Effector memory CD4-positive, alpha-beta T cell (primary cell): ENCODE measurements around the gene TOR2A.

Source experiments
- DNase-seq, 3 donors: peaks; one replicate each; pipeline ENCODE4 v3.0.0-alpha.2; 2020
- H3K27ac ChIP-seq: 2 replicates; pipeline ENCODE4 v1.7.0; 2013; ENCODE audit warnings: mild to moderate bottlenecking, low read length, moderate library complexity; ENCODE audit not compliant: insufficient read depth, poor library complexity, severe bottlenecking
- H3K27me3 ChIP-seq: replicated peaks from 2 replicates; pipeline ENCODE4 v1.7.0; 2013; ENCODE audit warnings: mild to moderate bottlenecking, low read length; ENCODE audit not compliant: insufficient read depth, control insufficient read depth, poor library complexity, severe bottlenecking
- H3K36me3 ChIP-seq: 2 replicates; pipeline ENCODE4 v1.7.0; 2013; ENCODE audit warnings: mild to moderate bottlenecking, low read length, moderate library complexity; ENCODE audit not compliant: control insufficient read depth, insufficient read depth
- H3K4me1 ChIP-seq: 2 replicates; pipeline ENCODE4 v1.7.0; 2013; ENCODE audit warnings: low read length, mild to moderate bottlenecking; ENCODE audit not compliant: control insufficient read depth, insufficient read depth, poor library complexity, severe bottlenecking
- H3K4me3 ChIP-seq: 2 replicates; pipeline ENCODE4 v1.7.0; 2013; ENCODE audit warnings: low read length, low read depth, mild to moderate bottlenecking; ENCODE audit not compliant: insufficient read depth, poor library complexity, severe bottlenecking
- H3K9me3 ChIP-seq: 2 replicates; pipeline ENCODE4 v1.7.0; 2013; ENCODE audit warnings: mild to moderate bottlenecking, low read length, moderate library complexity; ENCODE audit not compliant: control insufficient read depth

Gene TOR2A

GRCh38 chr9:127700594-127701255, 34.4 kb downstream of the TOR2A start:
- H3K4me3 ChIP-seq: no peak overlapping the region
- no peak for DNase-seq
- no peaks in the 10 kb centered on the region for H3K36me3 ChIP-seq
- no peaks in the 10 kb centered on the region for H3K27me3 ChIP-seq
- H3K4me1 ChIP-seq: peaks cover 6% of the 10 kb centered on the region
- H3K27ac ChIP-seq: no peak overlapping the region
- H3K9me3 ChIP-seq: no peaks in the 10 kb centered on the region

GRCh38 chr9:127700140-127700539, 35.0 kb downstream of the TOR2A start:
- Histone ChIP-seq H3K9me3 (no peaks in the 10 kb centered on the region), H3K4me3 (no peak overlapping the region), H3K27ac (no peak overlapping the region), H3K36me3 (no peaks in the 10 kb centered on the region), H3K27me3 (no peaks in the 10 kb centered on the region), H3K4me1 (peaks cover 6% of the 10 kb centered on the region)
- no peak for DNase-seq

- H3K36me3 ChIP-seq: no peaks in the 10 kb centered on the region
- DNase-seq: peak; percentile 70 to 80 (median 74)
- no peaks in the 10 kb centered on the region for H3K9me3 ChIP-seq
- peak overlapping the region; percentile 59 for H3K4me3 ChIP-seq
- peaks cover 6% of the 10 kb centered on the region for H3K4me1 ChIP-seq
- no peak overlapping the region for H3K27ac ChIP-seq
- H3K27me3 ChIP-seq: no peaks in the 10 kb centered on the region
Measured at GRCh38 chr9:127698985-127699670, 36.0 kb downstream of the TOR2A start.

DNA sequence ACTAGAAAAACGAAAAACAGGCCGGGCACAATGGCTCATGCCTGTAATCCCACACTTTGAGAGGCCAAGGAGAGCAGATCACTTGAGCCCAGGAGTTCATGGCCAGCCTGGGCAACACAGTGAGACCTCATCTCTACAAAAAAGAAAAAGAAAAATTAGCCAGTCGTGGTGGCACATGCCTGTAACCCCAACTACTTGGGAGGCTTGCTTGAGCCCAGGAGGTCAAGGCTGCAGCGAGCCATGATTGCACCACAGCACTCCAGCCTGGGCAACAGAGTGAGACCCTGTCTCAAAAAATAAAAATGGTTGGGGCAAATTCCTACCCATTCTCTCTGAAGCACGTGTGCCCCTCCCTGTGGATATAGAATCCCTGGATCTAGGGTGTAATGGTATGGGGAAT, 36.7 kb downstream of the TOR2A start:
- Histone ChIP-seq H3K36me3 (no peaks in the 10 kb centered on the region), H3K27ac (no peak overlapping the region), H3K27me3 (no peaks in the 10 kb centered on the region), H3K9me3 (no peaks in the 10 kb centered on the region), H3K4me3 (no peak overlapping the region), H3K4me1 (peaks cover 6% of the 10 kb centered on the region)
- no peak for DNase-seq

GRCh38 chr9:127697575-127697974, 37.5 kb downstream of the TOR2A start:
- Histone ChIP-seq H3K4me3 (no peak overlapping the region), H3K4me1 (peaks cover 6% of the 10 kb centered on the region), H3K27me3 (no peaks in the 10 kb centered on the region), H3K36me3 (no peaks in the 10 kb centered on the region), H3K27ac (no peak overlapping the region), H3K9me3 (no peaks in the 10 kb centered on the region)
- no peak for DNase-seq

GRCh38 chr9:127694890-127695720, 40.0 kb downstream of the TOR2A start:
- peaks cover 6% of the 10 kb centered on the region for H3K4me1 ChIP-seq
- H3K27me3 ChIP-seq: no peaks in the 10 kb centered on the region
- no peaks in the 10 kb centered on the region for H3K9me3 ChIP-seq
- H3K27ac ChIP-seq: no peak overlapping the region
- H3K36me3 ChIP-seq: no peaks in the 10 kb centered on the region
- no peak overlapping the region for H3K4me3 ChIP-seq
- DNase-seq: no peak

GRCh38 chr9:127693697-127694096, 41.4 kb downstream of the TOR2A start:
- no peak overlapping the region for H3K4me3 ChIP-seq
- no peak overlapping the region for H3K27ac ChIP-seq
- no peak for DNase-seq
- H3K27me3 ChIP-seq: no peaks in the 10 kb centered on the region
- H3K9me3 ChIP-seq: no peaks in the 10 kb centered on the region
- H3K36me3 ChIP-seq: no peaks in the 10 kb centered on the region
- no peaks in the 10 kb centered on the region for H3K4me1 ChIP-seq

DNA sequence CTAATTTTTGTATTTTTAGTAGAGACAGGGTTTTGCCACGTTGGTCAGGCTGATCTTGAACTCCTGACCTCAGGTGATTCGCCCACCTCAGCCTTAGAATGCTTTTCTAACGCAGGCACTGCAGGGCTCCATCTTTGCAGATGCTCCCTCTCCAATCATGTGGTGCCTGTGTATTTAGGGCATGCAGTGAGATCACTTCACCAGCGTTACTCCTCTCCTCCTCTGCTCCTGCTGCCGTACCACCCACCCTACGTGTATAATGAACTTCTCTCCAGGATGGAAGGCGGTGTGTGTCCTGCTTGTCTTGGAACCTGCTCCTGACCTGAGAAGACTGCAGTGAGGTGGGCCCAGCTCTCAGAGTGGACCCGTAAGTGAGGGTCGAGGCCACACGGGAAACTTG, 42.0 kb downstream of the TOR2A start:
- Histone ChIP-seq H3K4me1 (no peaks in the 10 kb centered on the region), H3K9me3 (no peaks in the 10 kb centered on the region), H3K27me3 (no peaks in the 10 kb centered on the region), H3K27ac (no peak overlapping the region), H3K4me3 (no peak overlapping the region), H3K36me3 (no peaks in the 10 kb centered on the region)
- DNase-seq: no peak

DNA sequence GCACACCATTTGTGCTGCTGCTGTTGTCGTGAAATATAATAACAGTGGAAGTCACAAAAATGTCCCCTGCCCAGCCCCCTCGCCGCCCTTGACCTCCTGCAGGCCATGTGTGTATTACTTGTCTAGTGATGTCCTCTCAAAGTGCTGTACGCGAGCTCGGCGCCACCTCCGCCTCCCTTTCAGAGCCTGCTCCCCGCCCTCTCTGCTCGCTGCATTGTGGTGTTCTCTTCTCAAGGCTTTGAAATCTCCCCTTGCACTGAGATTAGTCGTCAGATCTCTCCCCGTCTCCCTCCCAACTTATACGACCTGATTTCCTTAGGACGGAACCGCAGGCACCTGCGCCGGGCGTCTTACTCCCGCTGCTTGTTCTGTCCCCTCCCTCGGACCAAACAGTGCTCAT, 43.0 kb downstream of the TOR2A start:
- DNase-seq: no peak
- H3K4me3 ChIP-seq: no peak overlapping the region
- no peaks in the 10 kb centered on the region for H3K4me1 ChIP-seq
- H3K36me3 ChIP-seq: no peaks in the 10 kb centered on the region
- H3K27ac ChIP-seq: no peak overlapping the region
- no peaks in the 10 kb centered on the region for H3K27me3 ChIP-seq
- H3K9me3 ChIP-seq: no peaks in the 10 kb centered on the region

DNA sequence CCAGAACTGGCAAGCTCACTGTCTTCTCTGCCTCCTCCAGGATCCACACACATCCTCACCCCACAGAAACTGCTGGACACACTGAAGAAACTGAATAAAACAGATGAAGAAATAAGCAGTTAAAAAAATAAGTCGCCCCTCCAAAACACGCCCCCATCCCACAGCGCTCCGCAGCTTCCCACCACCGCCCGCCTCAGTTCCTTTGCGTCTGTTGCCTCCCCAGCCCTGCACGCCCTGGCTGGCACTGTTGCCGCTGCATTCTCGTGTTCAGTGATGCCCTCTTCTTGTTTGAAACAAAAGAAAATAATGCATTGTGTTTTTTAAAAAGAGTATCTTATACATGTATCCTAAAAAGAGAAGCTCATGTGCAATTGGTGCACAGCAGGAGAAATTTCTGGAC, 44.4 kb downstream of the TOR2A start:
- no peaks in the 10 kb centered on the region for H3K4me1 ChIP-seq
- H3K27me3 ChIP-seq: no peaks in the 10 kb centered on the region
- no peaks in the 10 kb centered on the region for H3K36me3 ChIP-seq
- H3K9me3 ChIP-seq: no peaks in the 10 kb centered on the region
- H3K4me3 ChIP-seq: no peak overlapping the region
- H3K27ac ChIP-seq: no peak overlapping the region
- no peak for DNase-seq
